Spleen (tissue), 11 donors: Measurements from ENCODE around the gene PRPF40B. TPM values are rescaled to one million over a fixed set of nuclear protein-coding genes. Genes with fewer than 3 reads are reported as not detected.
A peak's percentile ranks its signal among the peaks of the same experiment; 100 is the strongest.

Experiments
- DNase-seq: peaks from one replicate; pipeline ENCODE4 v3.0.0-alpha.2; 2020
- H3K27ac ChIP-seq, 8 donors: fragments of 200-600 bp; sonication (generic) in 7 of 8; 1 replicate in 4 of 8; 2 replicates in 4 of 8; pipeline versions ENCODE4 v1.5.0 to v1.8.0; 2016 to 2021; ENCODE audit warnings: inconsistent platforms in 4 of 8, mild to moderate bottlenecking in 4 of 8, moderate library complexity in 1 of 8
- H3K27me3 ChIP-seq, 7 donors: fragments of 200-600 bp; sonication (generic) in 6 of 7; replicated peaks in 1 of 7; 1 replicate in 4 of 7; 2 replicates in 3 of 7; pipeline versions ENCODE4 v1.5.0 to v1.8.0; 2016 to 2021; ENCODE audit warnings: inconsistent platforms in 3 of 7, mild to moderate bottlenecking in 1 of 7
- H3K36me3 ChIP-seq, 6 donors: fragments of 200-600 bp; sonication (generic) in 5 of 6; 1 replicate in 4 of 6; 2 replicates in 2 of 6; pipeline versions ENCODE4 v1.5.0 to v1.8.0; 2016 to 2021; ENCODE audit warnings: inconsistent platforms in 2 of 6
- H3K4me1 ChIP-seq, 6 donors: fragments of 200-600 bp; sonication (generic) in 5 of 6; 1 replicate in 3 of 6; 2 replicates in 3 of 6; pipeline versions ENCODE4 v1.5.0 to v1.8.0; 2016 to 2021; ENCODE audit warnings: inconsistent platforms in 3 of 6
- H3K4me3 ChIP-seq, 8 donors: fragments of 200-600 bp; sonication (generic) in 7 of 8; 1 replicate in 4 of 8; 2 replicates in 4 of 8; pipeline versions ENCODE4 v1.5.0 to v1.8.0; 2016 to 2021; ENCODE audit warnings: inconsistent platforms in 4 of 8, mild to moderate bottlenecking in 4 of 8, moderate library complexity in 2 of 8
- H3K9me3 ChIP-seq, 8 donors: fragments of 200-600 bp; sonication (generic) in 7 of 8; 1 replicate in 4 of 8; 2 replicates in 4 of 8; pipeline versions ENCODE4 v1.5.0 to v1.8.0; 2016 to 2021; ENCODE audit warnings: inconsistent platforms in 4 of 8
- CTCF ChIP-seq, 11 experiments: fragments of 200-600 bp in 7 of 11; fragments of 450-650 bp in 4 of 11; sonication (generic) in 4 of 11; IDR thresholded peaks in 8 of 11; conservative IDR thresholded peaks in 3 of 11; 1 replicate in 7 of 11; 2 replicates in 4 of 11; pipeline versions ENCODE4 v1.4.0 to v1.8.0; 2016 to 2021; ENCODE audit warnings: antibody characterized with exemption in 11 of 11, inconsistent platforms in 4 of 11, mild to moderate bottlenecking in 1 of 11
- POLR2A ChIP-seq, 3 donors: fragments of 450-650 bp; IDR thresholded peaks; one replicate each; pipeline ENCODE4 v1.5.1; 2017; ENCODE audit warnings: antibody characterized with exemption in 3 of 3, mild to moderate bottlenecking in 1 of 3
- POLR2AphosphoS5 ChIP-seq, 3 donors: sonication (generic); formaldehyde crosslinking; IDR thresholded peaks; one replicate each; pipeline ENCODE4 v1.5.1; 2017; ENCODE audit warnings: antibody characterized with exemption in 3 of 3
- WGBS, 5 donors: extraction: QIAGEN DNeasy Blood & Tissue Kit in 3 of 5; methylation state at CpG; one replicate each; pipeline versions ENCODE4 v1.1.5 to v1.1.7; 2013 to 2018; 5-methylcytosine and 5-hydroxymethylcytosine counted together
- intact Hi-C: fragments of 100-400 bp; cut with DNase I; formaldehyde crosslinking; loops from one replicate; pipeline ENCODE4 v1.15.0; 2023; ENCODE audit warnings: low total_unique reads
- polyA plus RNA-seq, 3 donors: library from polyadenylated mRNA; stranded (reverse); fragments of 200-250 nt; gene quantifications; one replicate each; pipeline ENCODE4 v1.2.1, GENCODE V29; 2013
- total RNA-seq, 7 donors: library from RNA; depleted of rRNA in 3 of 7; stranded (reverse); fragments of >200 nt in 3 of 7; fragmentation: NEBNext Ultra II Directional in 4 of 7; extraction: Animal tissue kit (Norgen Biotek cat#: 25700) in 4 of 7; gene quantifications; one replicate each; pipeline versions ENCODE4 v1.1.0 to v1.2.1, GENCODE V29; 2016 to 2021
- donor health status: healthy with polysubstance abuse.
- donor health status: DM: no; HTN: no; CAD: no; lungs with moderate emphysema.
- donor health status: DM: no; HTN: no; CAD: no.
- donor health status: Bipolar disorder and iron deficiency.
- donor health status: healthy.
- donor health status: DM: no; HTN: no; CAD: no.
- donor health status: DM: yes; HTN: yes; CAD: no.

Gene PRPF40B
- total and polyA plus RNA-seq, 10 donors: 5.9 to 28.3 (median 19.0) TPM

GRCh38 chr12:49646331-49646830 lies 23.0 kb downstream of the PRPF40B start:
- Histone ChIP-seq H3K9me3 (no peaks in the 10 kb centered on the region), H3K27ac (no peak overlapping the region), H3K4me3 (no peak overlapping the region), H3K36me3 (peaks cover 0 to 98% (median 51%) of the 10 kb centered on the region in 6 donors), H3K4me1 (peaks cover 12 to 53% (median 32%) of the 10 kb centered on the region in 6 donors), H3K27me3 (no peaks in the 10 kb centered on the region)
- intact Hi-C loops: no loop called here
- TF ChIP-seq CTCF (IDR thresholded peaks at IDR 0.05 in 8 of 11, conservative IDR thresholded peaks at IDR 0.05 in 3 of 11) (no peak), POLR2A (IDR thresholded peaks at IDR 0.05) (no peak), POLR2AphosphoS5 (IDR thresholded peaks at IDR 0.05) (peak in 1 of 3 donors; percentile 3)
- peak; percentile 67 for DNase-seq
- 91 to 96% (median 94%) methylated on average over 7 of the region's 7 CpGs for WGBS, 5 donors

GRCh38 chr12:49646871-49647654 lies 23.7 kb downstream of the PRPF40B start:
- peak overlapping the region in 4 of 8 donors; percentile 26 to 38 (median 31) for H3K27ac ChIP-seq
- DNase-seq: peak; percentile 61
- no peaks in the 10 kb centered on the region for H3K27me3 ChIP-seq
- H3K36me3 ChIP-seq: peaks cover 0 to 98% (median 54%) of the 10 kb centered on the region in 6 donors
- TF ChIP-seq POLR2A (IDR thresholded peaks at IDR 0.05): no peak
- no peak for TF ChIP-seq CTCF (IDR thresholded peaks at IDR 0.05 in 8 of 11, conservative IDR thresholded peaks at IDR 0.05 in 3 of 11)
- TF ChIP-seq POLR2AphosphoS5 (IDR thresholded peaks at IDR 0.05): peak in 1 of 3 donors; percentile 13
- 60 to 91% (median 72%) methylated on average over 12 of the region's 12 CpGs for WGBS, 5 donors
- intact Hi-C loops: no loop called here
- no peak overlapping the region for H3K4me3 ChIP-seq
- H3K4me1 ChIP-seq: peaks cover 12 to 53% (median 32%) of the 10 kb centered on the region in 6 donors
- H3K9me3 ChIP-seq: no peaks in the 10 kb centered on the region

- H3K9me3 ChIP-seq: no peaks in the 10 kb centered on the region
- no peaks in the 10 kb centered on the region for H3K27me3 ChIP-seq
- peak overlapping the region in 4 of 8 donors; percentile 26 to 38 (median 31) for H3K27ac ChIP-seq
- intact Hi-C loops: no loop called here
- peak; percentile 67 for DNase-seq
- H3K4me1 ChIP-seq: peaks cover 12 to 53% (median 32%) of the 10 kb centered on the region in 6 donors
- WGBS, 5 donors: 84 to 88% (median 86%) methylated on average over 15 of the region's 15 CpGs
- no peak for TF ChIP-seq CTCF (IDR thresholded peaks at IDR 0.05 in 8 of 11, conservative IDR thresholded peaks at IDR 0.05 in 3 of 11)
- TF ChIP-seq POLR2AphosphoS5 (IDR thresholded peaks at IDR 0.05): peak in 1 of 3 donors; percentile 10
- no peak for TF ChIP-seq POLR2A (IDR thresholded peaks at IDR 0.05)
- peaks cover 0 to 98% (median 46%) of the 10 kb centered on the region in 6 donors for H3K36me3 ChIP-seq
- H3K4me3 ChIP-seq: no peak overlapping the region
Observed at GRCh38 chr12:49647827-49648711, 24.7 kb downstream of the PRPF40B start.
